H1 (cell line): ENCODE results near the gene CEBPZ.

Experiments
- CTCF ChIP-seq, 3 experiments: IDR thresholded peaks; 1 replicate in 2 of 3; 2 replicates in 1 of 3; pipeline versions ENCODE4 v1.5.1 to v1.6.1; 2011; ENCODE audit warnings: low read length in 3 of 3, mild to moderate bottlenecking in 3 of 3, inconsistent platforms in 2 of 3, low read depth in 1 of 3, moderate library complexity in 1 of 3; ENCODE audit not compliant: insufficient read depth in 1 of 3; ENCODE audit errors: control extremely low read depth in 1 of 3
- POLR2A ChIP-seq, 2 experiments: IDR thresholded peaks; 1 replicate in 1 of 2; 2 replicates in 1 of 2; pipeline ENCODE4 v1.6.1; 2011; ENCODE audit warnings: low read depth in 2 of 2, low read length in 2 of 2, mild to moderate bottlenecking in 2 of 2; ENCODE audit errors: control extremely low read depth in 1 of 2

- no peak for TF ChIP-seq CTCF (IDR thresholded peaks at IDR 0.05; ENCODE audit: control extremely low read depth in 1 of 3, insufficient read depth in 1 of 3, low read depth in 1 of 3, low read length in 3 of 3)
- TF ChIP-seq POLR2A (IDR thresholded peaks at IDR 0.05; ENCODE audit: control extremely low read depth in 1 of 2, low read depth in 2 of 2, low read length in 2 of 2) = no peak
Measured at GRCh38 chr2:37192551-37192950, 38.8 kb downstream of the CEBPZ start.
